Stomach smooth muscle (tissue), 2 donors: Measurements from ENCODE around the gene TPSB2.
"Not testable (repeated sequence)": the region's sequence is repeated elsewhere in the genome, so short reads cannot be mapped to it uniquely, and the experiment has no call there.

ENCODE experiments used
- H3K27ac ChIP-seq: one replicate; pipeline ENCODE4 v1.7.0; 2013; ENCODE audit warnings: mild to moderate bottlenecking, low read length, inconsistent platforms
- H3K27me3 ChIP-seq, 2 donors: one replicate each; pipeline ENCODE4 v1.7.0; 2013; ENCODE audit warnings: low read length in 2 of 2; ENCODE audit not compliant: insufficient read depth in 2 of 2, control insufficient read depth in 1 of 2
- H3K36me3 ChIP-seq, 2 donors: one replicate each; pipeline ENCODE4 v1.7.0; 2013; ENCODE audit warnings: low read length in 2 of 2; ENCODE audit not compliant: control insufficient read depth in 2 of 2, insufficient read depth in 2 of 2
- H3K4me1 ChIP-seq: one replicate; pipeline ENCODE4 v1.7.0; 2013; ENCODE audit warnings: low read length; ENCODE audit not compliant: control insufficient read depth, insufficient read depth
- H3K4me3 ChIP-seq, 2 donors: one replicate each; pipeline ENCODE4 v1.7.0; 2013; ENCODE audit warnings: low read length in 2 of 2
- H3K9ac ChIP-seq, 2 donors: one replicate each; pipeline ENCODE4 v1.7.0; 2013; ENCODE audit warnings: low read length in 2 of 2, mild to moderate bottlenecking in 1 of 2
- H3K9me3 ChIP-seq, 2 donors: one replicate each; pipeline ENCODE4 v1.7.0; 2013; ENCODE audit warnings: low read length in 2 of 2; ENCODE audit not compliant: control insufficient read depth in 2 of 2
- donor health status: healthy.
- donor health status: Pancreatic carcinoma.

The TPSB2 gene

DNA sequence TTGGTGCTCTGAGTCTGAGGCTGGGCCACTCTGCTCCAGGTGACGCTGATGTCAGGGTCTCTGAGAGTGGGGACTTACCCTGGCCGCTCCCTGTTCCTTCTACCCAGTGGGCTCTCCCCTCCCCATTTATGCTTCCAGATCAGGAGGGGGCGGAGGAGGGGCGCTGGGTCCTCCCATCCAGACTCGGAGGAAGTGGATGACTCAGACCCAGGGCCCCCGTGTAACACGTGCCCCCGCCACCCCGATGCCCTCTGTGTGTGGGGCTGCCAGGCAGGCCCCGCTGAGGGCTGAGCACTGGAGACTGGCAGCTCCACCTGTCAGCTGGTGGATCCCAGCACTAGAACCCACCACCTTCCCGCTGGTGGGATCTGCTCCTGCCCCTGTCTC lies at the start of gene TPSB2:
TPSB2 (minus strand) TSS at position 101 of the 387 bp plus-strand sequence. CDS start 233 bp downstream, outside the sequence.
- peaks cover 17% of the 10 kb centered on the region for H3K4me1 ChIP-seq
- not testable (repeated sequence) for H3K36me3 ChIP-seq, H3K4me3 ChIP-seq, H3K27me3 ChIP-seq, H3K9ac ChIP-seq, H3K9me3 ChIP-seq, H3K27ac ChIP-seq

GRCh38 chr16:1279081-1279944 lies 49.3 kb upstream of the TPSB2 start:
- H3K4me3 ChIP-seq = no peak overlapping the region
- no peaks in the 10 kb centered on the region for H3K36me3 ChIP-seq
- no peak overlapping the region for H3K9ac ChIP-seq
- H3K4me1 ChIP-seq = no peaks in the 10 kb centered on the region
- H3K27ac ChIP-seq = no peak overlapping the region
- H3K9me3 ChIP-seq = no peaks in the 10 kb centered on the region
- peaks cover 5 to 21% of the 10 kb centered on the region in 2 donors for H3K27me3 ChIP-seq

DNA sequence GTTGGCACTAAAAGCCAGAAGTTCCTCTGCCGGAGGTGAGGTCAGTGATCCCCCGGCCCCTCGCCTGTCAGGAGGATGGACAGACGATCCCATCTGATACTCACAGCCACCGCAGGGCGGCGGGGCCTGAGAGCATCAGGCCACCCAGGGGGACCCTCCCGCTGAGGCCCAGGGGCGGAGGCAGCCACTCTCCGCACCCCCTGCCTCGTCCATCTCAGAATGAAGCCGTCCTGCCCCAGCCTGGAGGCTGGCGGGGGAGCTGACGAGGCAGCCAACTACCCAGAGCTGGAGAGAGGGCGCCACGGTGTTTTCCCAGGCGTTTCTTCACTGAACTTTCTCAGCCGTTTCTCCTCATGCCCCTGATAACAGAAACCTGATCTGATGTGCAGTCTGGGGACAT lies 48.5 kb upstream of the TPSB2 start:
- Histone ChIP-seq H3K4me3 (no peak overlapping the region), H3K9ac (no peak overlapping the region), H3K4me1 (no peaks in the 10 kb centered on the region), H3K27me3 (peaks cover 5 to 19% of the 10 kb centered on the region in 2 donors), H3K27ac (no peak overlapping the region), H3K9me3 (no peaks in the 10 kb centered on the region), H3K36me3 (no peaks in the 10 kb centered on the region)

- peaks cover 8 to 19% of the 10 kb centered on the region in 2 donors for H3K27me3 ChIP-seq
Measured at GRCh38 chr16:1277617-1278282, 47.8 kb upstream of the TPSB2 start.

DNA sequence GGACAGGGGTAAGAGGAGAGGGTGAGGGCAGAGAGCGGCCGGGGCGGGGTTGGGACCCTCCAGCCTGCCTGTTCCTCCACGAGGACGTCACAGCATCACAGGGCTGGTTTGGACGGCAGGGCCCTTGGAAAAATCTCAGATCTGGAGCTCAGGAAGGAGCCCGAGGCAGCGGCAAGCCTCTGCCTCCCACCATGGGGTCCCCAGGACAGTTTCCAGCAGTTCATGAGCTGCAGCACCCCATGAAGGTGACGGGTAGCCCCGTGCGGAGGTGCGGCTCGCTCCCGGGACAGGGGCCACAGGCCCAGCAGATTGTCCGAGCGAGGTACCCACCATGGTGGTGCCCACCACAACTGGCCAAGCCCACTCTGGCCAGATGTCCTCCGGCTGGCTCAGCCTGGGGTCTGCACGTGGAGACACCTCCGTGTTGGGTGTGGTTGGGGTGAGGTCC lies 47.2 kb upstream of the TPSB2 start:
- no peak overlapping the region for H3K27ac ChIP-seq
- H3K27me3 ChIP-seq = peaks cover 8 to 19% of the 10 kb centered on the region in 2 donors
- H3K36me3 ChIP-seq = no peaks in the 10 kb centered on the region
- H3K4me3 ChIP-seq = no peak overlapping the region
- no peak overlapping the region for H3K9ac ChIP-seq
- no peaks in the 10 kb centered on the region for H3K9me3 ChIP-seq
- peaks cover under 1% of the 10 kb centered on the region for H3K4me1 ChIP-seq

More at GRCh38 chr16:1277617-1278282, 47.8 kb upstream of the TPSB2 start:
- no peak overlapping the region for H3K4me3 ChIP-seq
- no peaks in the 10 kb centered on the region for H3K36me3 ChIP-seq
- no peaks in the 10 kb centered on the region for H3K4me1 ChIP-seq
- H3K9me3 ChIP-seq = no peaks in the 10 kb centered on the region
- no peak overlapping the region for H3K9ac ChIP-seq
- no peak overlapping the region for H3K27ac ChIP-seq

GRCh38 chr16:1276580-1276878 lies 46.5 kb upstream of the TPSB2 start:
- Histone ChIP-seq H3K27ac (no peak overlapping the region), H3K4me1 (peaks cover 7% of the 10 kb centered on the region), H3K27me3 (peaks cover 11 to 19% of the 10 kb centered on the region in 2 donors), H3K36me3 (no peaks in the 10 kb centered on the region), H3K9me3 (no peaks in the 10 kb centered on the region), H3K9ac (no peak overlapping the region), H3K4me3 (no peak overlapping the region)

- Histone ChIP-seq H3K36me3 (no peaks in the 10 kb centered on the region), H3K4me1 (peaks cover 9% of the 10 kb centered on the region), H3K9ac (no peak overlapping the region), H3K27ac (no peak overlapping the region), H3K27me3 (peaks cover 13 to 19% of the 10 kb centered on the region in 2 donors), H3K9me3 (no peaks in the 10 kb centered on the region), H3K4me3 (no peak overlapping the region)
Measured at GRCh38 chr16:1275791-1276579, 46.0 kb upstream of the TPSB2 start.

DNA sequence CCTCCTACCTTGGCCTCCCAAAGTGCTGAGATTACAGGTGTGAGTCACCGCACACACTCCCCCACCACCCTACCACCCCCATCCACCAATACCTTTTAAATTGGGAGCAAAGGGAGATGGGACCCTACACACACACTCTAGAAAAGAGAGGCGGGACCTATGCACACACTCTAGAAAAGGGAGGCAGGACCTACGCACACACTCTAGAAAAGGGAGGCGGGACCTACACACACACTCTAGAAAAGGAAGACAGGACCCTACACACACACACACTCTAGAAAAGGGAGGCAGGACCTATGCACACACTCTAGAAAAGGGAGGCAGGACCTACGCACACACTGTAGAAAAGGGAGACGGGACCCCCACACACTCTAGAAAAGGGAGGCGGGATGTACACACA lies 44.8 kb upstream of the TPSB2 start:
- Histone ChIP-seq H3K27me3 (peaks cover 17 to 19% of the 10 kb centered on the region in 2 donors), H3K9me3 (no peaks in the 10 kb centered on the region), H3K36me3 (no peaks in the 10 kb centered on the region), H3K27ac (no peak overlapping the region), H3K4me3 (no peak overlapping the region), H3K4me1 (peaks cover 9% of the 10 kb centered on the region), H3K9ac (no peak overlapping the region)

- no peaks in the 10 kb centered on the region for H3K36me3 ChIP-seq
Measured at GRCh38 chr16:1273816-1274215, 43.8 kb upstream of the TPSB2 start.

DNA sequence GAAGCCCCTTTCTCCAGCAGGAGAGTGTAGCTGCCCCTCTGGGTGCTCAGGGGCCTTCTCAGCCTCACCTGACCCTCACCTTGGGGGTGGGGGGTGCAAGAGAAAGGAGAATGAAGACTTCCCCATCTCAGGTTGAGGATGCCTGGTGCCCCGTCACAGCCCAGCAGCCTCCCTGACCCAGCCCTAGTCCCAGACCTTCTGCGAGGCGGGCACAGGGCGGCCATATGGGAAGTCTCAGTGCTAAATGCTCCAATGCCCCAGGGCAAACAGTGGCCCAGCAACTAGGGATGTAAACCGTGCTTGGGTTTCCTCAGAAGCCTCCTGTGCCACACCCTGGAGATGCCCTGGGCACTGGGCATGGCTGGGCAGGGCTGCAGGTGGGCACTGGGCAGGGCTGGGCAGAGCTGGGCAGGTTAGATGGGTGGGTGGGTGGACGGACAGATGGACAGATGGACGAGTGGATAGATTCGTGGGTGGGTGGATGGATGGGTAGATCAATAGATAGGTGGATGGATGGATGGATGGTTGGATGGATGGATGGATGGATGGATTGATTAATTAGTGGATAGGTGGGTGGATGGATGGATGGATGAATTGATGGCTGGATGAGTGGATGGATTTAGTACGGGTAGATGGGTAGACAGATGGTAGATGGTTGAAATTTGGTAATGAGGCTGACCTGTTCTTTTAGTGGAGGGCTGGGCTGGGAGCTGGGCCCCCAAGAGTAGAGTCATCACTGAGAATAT lies 42.6 kb upstream of the TPSB2 start:
- Histone ChIP-seq H3K9me3 (no peaks in the 10 kb centered on the region), H3K4me3 (no peak overlapping the region), H3K4me1 (peaks cover 9% of the 10 kb centered on the region), H3K27me3 (peaks cover 7 to 14% of the 10 kb centered on the region in 2 donors), H3K9ac (no peak overlapping the region), H3K27ac (no peak overlapping the region), H3K36me3 (no peaks in the 10 kb centered on the region)

More at GRCh38 chr16:1273816-1274215, 43.8 kb upstream of the TPSB2 start:
- H3K27ac ChIP-seq = no peak overlapping the region
- H3K4me3 ChIP-seq = no peak overlapping the region
- H3K4me1 ChIP-seq = peaks cover 9% of the 10 kb centered on the region
- H3K27me3 ChIP-seq = peaks cover 16 to 19% of the 10 kb centered on the region in 2 donors
- no peak overlapping the region for H3K9ac ChIP-seq
- no peaks in the 10 kb centered on the region for H3K9me3 ChIP-seq
